RWPE2 (cell line): Measurements from ENCODE around the gene ROR2.

Experiments used
- ATAC-seq: fragments of 200-7000 bp; cut with Tn5 transposase; 3 replicates; pipeline ENCODE4 v1.9.1; 2021; ENCODE audit warnings: low read depth
- DNase-seq: peaks from one replicate; pipeline ENCODE4 v3.0.0-alpha.2; 2020; ENCODE audit warnings: low spot score
- H3K27ac ChIP-seq: fragments of 450-650 bp; 2 replicates; pipeline ENCODE4 v1.5.1; 2017; ENCODE audit warnings: mild to moderate bottlenecking; ENCODE audit not compliant: poor library complexity, severe bottlenecking
- H3K27me3 ChIP-seq: fragments of 250-450 bp; sonication (Bioruptor Pico); 2 replicates; pipeline ENCODE4 v1.5.1; 2021; ENCODE audit warnings: mild to moderate bottlenecking, moderate library complexity; ENCODE audit not compliant: insufficient read depth, poor library complexity, severe bottlenecking
- H3K36me3 ChIP-seq: fragments of 250-450 bp; sonication (Bioruptor Pico); 2 replicates; pipeline ENCODE4 v1.5.1; 2020; ENCODE audit warnings: low read depth, mild to moderate bottlenecking, moderate library complexity
- H3K4me1 ChIP-seq: fragments of 250-450 bp; sonication (Bioruptor Pico); 2 replicates; pipeline ENCODE4 v1.5.1; 2021; ENCODE audit warnings: mild to moderate bottlenecking, moderate library complexity; ENCODE audit not compliant: insufficient read depth, poor library complexity, severe bottlenecking
- H3K4me3 ChIP-seq: fragments of 250-450 bp; sonication (Bioruptor Pico); 2 replicates; pipeline ENCODE4 v1.5.1; 2021; ENCODE audit warnings: mild to moderate bottlenecking, moderate library complexity; ENCODE audit not compliant: severe bottlenecking
- H3K9me3 ChIP-seq: fragments of 250-450 bp; sonication (Bioruptor Pico); 2 replicates; pipeline ENCODE4 v1.5.1; 2021; ENCODE audit warnings: mild to moderate bottlenecking, moderate library complexity; ENCODE audit not compliant: severe bottlenecking
- TF ChIP-seq, protein P1 (sequence below): fragments of 450-650 bp; IDR thresholded peaks from one replicate; pipeline ENCODE4 v1.5.1; 2017; ENCODE audit warnings: mild to moderate bottlenecking, moderate library complexity; ENCODE audit not compliant: poor library complexity, severe bottlenecking

The ROR2 gene

DNA sequence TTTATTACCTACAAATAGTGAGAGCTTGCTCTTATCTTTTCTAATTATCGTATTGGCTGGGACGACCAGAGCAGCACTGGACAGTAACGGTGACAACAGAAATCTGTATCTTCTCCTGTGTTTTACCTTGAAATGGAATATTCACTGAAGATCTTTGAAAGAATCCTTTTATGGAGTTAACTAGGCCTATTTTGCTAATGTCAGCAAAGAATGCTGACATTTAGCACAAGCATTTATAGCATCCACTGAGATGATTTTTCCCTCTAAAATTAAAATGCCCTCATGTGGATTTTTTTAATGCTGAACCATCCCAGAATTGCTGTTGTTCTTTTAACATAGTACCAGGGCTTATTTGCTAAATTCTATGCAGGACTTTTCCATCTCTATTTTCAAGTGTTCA is 59.4 kb downstream of the ROR2 start:
- DNase-seq = no peak
- Histone ChIP-seq H3K27ac (no peak overlapping the region), H3K4me3 (no peak overlapping the region), H3K4me1 (peaks cover 6% of the 10 kb centered on the region), H3K9me3 (no peaks in the 10 kb centered on the region), H3K27me3 (no peaks in the 10 kb centered on the region), H3K36me3 (no peaks in the 10 kb centered on the region)
- TF ChIP-seq, protein P1, sequence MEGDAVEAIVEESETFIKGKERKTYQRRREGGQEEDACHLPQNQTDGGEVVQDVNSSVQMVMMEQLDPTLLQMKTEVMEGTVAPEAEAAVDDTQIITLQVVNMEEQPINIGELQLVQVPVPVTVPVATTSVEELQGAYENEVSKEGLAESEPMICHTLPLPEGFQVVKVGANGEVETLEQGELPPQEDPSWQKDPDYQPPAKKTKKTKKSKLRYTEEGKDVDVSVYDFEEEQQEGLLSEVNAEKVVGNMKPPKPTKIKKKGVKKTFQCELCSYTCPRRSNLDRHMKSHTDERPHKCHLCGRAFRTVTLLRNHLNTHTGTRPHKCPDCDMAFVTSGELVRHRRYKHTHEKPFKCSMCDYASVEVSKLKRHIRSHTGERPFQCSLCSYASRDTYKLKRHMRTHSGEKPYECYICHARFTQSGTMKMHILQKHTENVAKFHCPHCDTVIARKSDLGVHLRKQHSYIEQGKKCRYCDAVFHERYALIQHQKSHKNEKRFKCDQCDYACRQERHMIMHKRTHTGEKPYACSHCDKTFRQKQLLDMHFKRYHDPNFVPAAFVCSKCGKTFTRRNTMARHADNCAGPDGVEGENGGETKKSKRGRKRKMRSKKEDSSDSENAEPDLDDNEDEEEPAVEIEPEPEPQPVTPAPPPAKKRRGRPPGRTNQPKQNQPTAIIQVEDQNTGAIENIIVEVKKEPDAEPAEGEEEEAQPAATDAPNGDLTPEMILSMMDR = no peak
- ATAC-seq = no peak

DNA sequence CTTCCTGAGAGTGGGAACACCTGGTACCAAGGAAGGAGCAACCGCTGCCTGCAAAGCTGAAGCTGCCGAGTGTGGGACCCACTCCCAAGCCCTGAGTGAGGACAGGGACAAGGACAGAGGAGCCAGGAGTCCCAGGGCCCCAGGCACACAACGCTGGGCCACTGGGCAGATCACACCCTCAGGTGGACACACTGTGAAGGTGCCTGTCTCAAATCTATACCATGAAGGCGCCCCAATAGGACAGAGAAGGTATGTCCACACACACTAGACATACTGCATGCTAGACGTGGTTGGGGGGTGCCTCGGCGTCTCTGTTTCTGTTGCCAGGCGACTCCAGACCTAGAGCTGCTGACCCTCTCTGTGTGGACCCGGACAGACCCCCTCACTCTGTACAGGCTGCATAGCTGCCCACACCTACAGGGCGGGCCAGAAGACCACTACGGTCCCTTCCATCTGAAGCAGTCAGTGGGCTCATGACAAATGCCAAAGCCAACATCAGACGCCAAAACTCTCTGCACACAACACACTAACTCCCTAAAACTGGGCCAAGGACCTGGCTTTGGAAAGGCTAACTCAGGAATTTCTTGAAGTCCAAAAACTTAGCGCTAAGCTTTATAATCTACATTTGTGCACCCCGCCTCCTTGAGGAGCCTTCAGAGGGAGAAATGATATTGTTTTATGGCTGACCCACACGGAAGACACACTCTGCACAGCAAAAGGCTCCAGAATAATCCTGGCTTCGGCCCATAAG is 60.7 kb downstream of the ROR2 start:
- Histone ChIP-seq H3K4me3 (no peak overlapping the region), H3K27me3 (no peaks in the 10 kb centered on the region)

DNA sequence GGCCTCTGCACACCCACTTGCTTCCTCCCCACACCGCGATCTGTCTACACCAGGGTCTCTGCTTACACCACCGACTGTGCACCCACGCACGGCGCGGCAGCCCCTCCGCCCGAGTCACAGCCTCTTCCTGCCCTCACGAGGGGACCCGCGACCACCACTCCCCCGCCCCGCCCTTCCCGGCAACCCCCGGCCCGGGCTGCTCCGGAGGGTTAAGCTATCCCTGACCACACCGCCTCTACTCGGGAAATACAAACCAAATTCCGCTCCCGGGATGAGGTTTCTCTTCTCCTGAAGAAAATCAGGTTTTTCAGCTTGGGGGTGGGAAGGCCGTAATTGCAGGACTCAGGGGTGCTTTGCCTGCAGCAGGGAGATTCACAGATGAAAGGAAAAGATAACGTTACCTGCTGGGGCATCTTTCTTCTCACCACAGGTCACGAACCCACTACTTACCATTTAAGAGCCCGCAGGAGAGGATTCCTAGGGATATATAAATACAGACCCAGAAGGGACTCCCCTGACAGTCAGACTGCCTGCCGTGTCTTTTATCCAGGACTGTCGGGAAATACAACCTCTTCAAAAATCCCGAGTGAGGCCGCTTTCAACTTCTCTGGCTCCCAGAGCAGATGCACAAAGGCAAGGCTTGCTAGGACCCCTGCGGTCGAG is 63.5 kb downstream of the ROR2 start:
- no peak for ATAC-seq
- DNase-seq = no peak
- peak overlapping the region; percentile 36 for H3K27ac ChIP-seq
- H3K4me3 ChIP-seq = no peak overlapping the region
- H3K9me3 ChIP-seq = no peaks in the 10 kb centered on the region
- H3K4me1 ChIP-seq = peaks cover 6% of the 10 kb centered on the region
- H3K36me3 ChIP-seq = no peaks in the 10 kb centered on the region
- no peaks in the 10 kb centered on the region for H3K27me3 ChIP-seq
- TF ChIP-seq, protein P1 = no peak

More for the DNA sequence above, 60.7 kb downstream of the ROR2 start:
- TF ChIP-seq, protein P1 = no peak
- ATAC-seq (no peak), DNase-seq (no peak)
- Histone ChIP-seq H3K9me3 (no peaks in the 10 kb centered on the region), H3K36me3 (no peaks in the 10 kb centered on the region), H3K27ac (no peak overlapping the region), H3K4me1 (peaks cover 6% of the 10 kb centered on the region)

DNA sequence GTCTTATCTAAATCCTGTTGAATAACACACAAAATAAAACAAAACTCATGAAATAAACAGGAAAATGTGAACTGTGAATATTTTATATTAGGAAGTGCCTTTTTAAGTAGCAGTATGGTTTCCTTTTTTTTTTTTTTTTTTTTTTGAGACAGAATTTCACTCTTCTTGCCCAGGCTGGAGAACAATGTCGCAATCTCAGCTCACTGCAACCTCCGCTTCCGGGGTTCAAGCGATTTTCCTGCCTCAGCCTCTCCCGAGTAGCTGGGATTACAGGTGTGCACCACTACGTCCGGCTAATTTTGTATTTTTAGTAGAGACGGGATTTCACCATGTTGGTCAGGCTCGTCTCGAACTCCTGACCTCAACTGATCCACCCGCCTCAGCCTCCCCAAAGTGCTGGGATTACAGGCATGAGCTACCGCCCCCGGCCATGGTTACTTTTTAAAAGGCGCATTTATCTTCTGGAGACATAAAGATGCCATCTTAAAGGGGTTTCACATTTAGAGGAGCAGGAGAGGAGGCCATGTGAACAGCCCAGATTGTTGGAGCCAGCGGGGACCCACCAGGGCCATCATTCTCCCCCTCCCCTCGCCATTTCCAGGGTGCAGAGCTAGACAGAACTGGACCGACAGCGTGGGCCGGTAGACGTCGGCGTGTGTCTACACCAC is 64.1 kb downstream of the ROR2 start:
- TF ChIP-seq, protein P1 = no peak
- ATAC-seq = no peak
- H3K36me3 ChIP-seq = no peaks in the 10 kb centered on the region
- no peak overlapping the region for H3K4me3 ChIP-seq
- H3K27me3 ChIP-seq = no peaks in the 10 kb centered on the region
- no peaks in the 10 kb centered on the region for H3K9me3 ChIP-seq
- H3K4me1 ChIP-seq = peaks cover 6% of the 10 kb centered on the region
- DNase-seq = no peak
- H3K27ac ChIP-seq = no peak overlapping the region
